GM03348 (cell line): ENCODE data around the gene UGT2B17.
"Not testable (repeated sequence)": the region's sequence is repeated elsewhere in the genome, so short reads cannot be mapped to it uniquely, and the experiment has no call there.

Experiments used
- DNase-seq: peaks from one replicate; pipeline ENCODE4 v3.0.0; 2012; ENCODE audit warnings: low spot score

UGT2B17 gene

GRCh38 chr4:68576272-68577125 is at the start of gene UGT2B17:
Gene UGT2B17, minus strand, starts transcription at chr4:68576322. Its CDS starts 7,838 bp downstream, at chr4:68568484.
- DNase-seq, result no peak

DNA sequence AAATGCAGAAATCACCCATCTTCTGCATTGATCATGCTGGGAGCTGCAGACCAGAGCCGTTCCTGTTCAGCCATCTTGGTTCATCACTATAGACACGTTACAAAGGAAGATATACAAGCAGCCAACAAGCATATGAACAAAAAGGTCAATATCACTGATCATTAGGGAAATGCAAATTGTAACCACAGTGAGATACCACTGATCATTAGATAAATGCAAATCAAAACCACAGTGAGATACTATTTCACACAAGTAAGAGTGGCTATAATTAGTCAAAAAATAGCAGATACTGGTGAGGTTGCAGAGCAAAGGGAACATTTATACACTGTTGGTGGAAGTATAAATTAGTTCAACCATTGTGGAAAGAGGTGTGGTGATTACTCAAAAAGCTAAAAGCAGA is 46.6 kb upstream of the UGT2B17 start:
- DNase-seq, result not testable (repeated sequence)

- no peak for DNase-seq
Observed at GRCh38 chr4:68617003-68617698, 41.0 kb upstream of the UGT2B17 start.

DNA sequence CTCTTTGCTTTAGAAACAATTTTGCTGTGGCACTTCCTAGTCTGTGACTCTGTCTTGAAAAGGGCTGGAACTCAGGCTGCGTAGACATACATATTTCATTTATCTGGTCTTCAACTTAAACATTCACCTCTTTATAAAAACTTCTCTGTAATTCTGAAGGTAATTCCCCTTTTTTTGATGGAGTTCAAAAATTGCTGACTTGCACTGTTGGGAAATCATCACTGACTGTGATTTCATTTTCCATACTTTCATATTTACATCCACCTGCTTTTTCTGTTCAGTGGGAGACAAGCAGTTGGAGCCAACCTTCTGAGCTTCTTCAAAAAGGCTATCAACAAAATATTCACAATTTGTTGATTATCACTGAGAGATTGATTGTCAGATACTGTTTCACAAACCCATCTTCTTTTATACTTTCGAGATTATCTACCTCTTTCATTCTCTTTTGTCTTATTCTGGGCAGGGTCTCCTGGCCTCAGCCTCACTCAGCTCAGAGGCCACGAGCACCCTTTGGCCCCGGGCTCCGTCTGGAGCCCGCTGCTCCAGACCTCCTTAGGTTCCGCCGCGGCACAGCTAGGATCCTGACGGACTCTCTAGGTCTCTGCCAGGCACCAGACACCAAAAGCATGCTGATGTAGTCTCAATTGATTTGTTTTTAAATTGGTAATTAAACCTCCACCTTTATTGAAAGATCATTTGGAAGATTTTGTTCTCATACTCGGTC is 39.7 kb upstream of the UGT2B17 start:
- no peak for DNase-seq

GRCh38 chr4:68613752-68614151 is 37.6 kb upstream of the UGT2B17 start:
- DNase-seq, result no peak

GRCh38 chr4:68606240-68606639 is 30.1 kb upstream of the UGT2B17 start:
- DNase-seq, result no peak

GRCh38 chr4:68599150-68599549 is 23.0 kb upstream of the UGT2B17 start:
- DNase-seq, result no peak

- no peak for DNase-seq
Observed at GRCh38 chr4:68597482-68597881, 21.4 kb upstream of the UGT2B17 start.

- DNase-seq, result no peak
Observed at GRCh38 chr4:68594678-68595077, 18.6 kb upstream of the UGT2B17 start.

DNA sequence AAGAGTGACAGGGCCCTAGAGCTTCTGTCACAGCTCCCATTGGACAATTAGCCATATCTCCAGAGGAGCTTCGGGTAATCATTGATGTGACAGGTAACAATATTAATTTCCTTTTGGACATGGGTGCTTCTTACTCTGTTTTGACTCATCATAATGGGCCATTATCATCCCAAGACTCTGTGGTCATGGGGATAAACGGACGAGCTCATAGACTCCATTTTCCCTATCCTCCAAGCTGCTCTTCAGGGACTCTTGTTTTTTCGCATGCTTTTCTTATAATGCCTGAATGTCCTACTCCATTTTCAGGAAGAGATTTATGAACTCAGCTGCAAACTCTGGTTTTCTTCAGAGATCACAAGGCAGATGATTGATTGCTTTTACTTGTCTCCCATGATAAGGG is 17.0 kb upstream of the UGT2B17 start:
- DNase-seq, result no peak

DNA sequence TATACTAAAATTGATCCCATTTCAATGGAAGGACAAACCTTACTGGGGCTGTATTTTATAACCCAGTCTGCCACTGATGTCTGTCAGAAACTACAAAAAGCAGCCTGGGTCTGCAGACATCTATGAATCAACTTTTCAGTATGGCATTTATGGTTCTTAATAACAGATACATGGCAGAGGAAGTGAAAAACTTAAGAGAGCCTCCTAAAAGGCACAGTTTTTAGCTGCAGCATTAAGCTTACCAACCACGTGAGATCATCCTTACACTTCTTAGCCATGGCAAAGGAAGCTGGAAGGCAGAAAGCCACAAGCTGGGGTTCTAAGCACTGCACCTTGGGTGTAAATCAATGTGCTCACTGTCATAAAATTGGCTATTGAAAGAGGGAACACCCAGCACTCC is 16.6 kb upstream of the UGT2B17 start:
- no peak for DNase-seq

- no peak for DNase-seq
Observed at GRCh38 chr4:68591204-68591603, 15.1 kb upstream of the UGT2B17 start.

DNA sequence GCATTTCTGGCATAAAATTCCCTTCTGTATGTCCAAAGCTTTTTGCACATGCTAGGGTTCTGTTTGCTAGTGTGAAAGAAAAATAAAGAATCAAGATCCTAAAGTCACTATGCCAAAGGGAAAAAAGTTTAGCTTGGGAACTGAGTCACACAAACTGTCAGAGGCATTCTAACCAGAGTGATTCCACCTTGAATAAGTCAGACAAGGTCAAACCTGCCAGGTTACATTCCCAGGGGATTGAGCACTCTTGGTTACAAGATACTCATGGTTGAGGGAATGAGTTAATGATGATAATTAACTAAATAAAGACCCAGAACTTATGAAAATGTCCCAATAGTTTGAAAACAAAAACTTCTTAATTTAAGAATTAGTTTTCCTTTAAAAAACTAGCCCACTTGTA is 13.7 kb upstream of the UGT2B17 start:
- DNase-seq, result no peak

- DNase-seq, result no peak
Observed at GRCh38 chr4:68582339-68582717, 6.2 kb upstream of the UGT2B17 start.

- no peak for DNase-seq
Observed at GRCh38 chr4:68581383-68582338, 5.5 kb upstream of the UGT2B17 start.

DNA sequence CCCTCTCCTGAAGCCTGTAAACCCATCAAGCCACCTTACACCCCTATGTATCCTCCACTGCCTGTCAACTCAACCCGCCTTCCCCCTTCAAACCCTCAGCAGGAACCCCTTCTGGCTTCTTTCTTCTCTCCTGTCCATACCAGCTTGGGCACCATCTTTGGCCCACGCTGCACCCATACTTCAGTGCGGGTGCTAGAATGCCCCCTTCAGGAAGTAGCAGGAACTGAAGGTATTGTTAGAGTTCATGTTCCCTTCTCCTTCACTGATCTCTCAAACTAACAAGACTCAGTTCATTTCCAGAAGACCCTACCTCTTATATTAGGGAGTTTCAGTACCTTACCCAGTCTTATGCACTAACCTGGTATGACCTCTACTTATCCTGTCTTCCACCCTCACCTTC is 1.5 kb upstream of the UGT2B17 start:
- DNase-seq, result no peak

GRCh38 chr4:68575636-68576035 is 486 bp downstream of the UGT2B17 start:
- not testable (repeated sequence) for DNase-seq

DNA sequence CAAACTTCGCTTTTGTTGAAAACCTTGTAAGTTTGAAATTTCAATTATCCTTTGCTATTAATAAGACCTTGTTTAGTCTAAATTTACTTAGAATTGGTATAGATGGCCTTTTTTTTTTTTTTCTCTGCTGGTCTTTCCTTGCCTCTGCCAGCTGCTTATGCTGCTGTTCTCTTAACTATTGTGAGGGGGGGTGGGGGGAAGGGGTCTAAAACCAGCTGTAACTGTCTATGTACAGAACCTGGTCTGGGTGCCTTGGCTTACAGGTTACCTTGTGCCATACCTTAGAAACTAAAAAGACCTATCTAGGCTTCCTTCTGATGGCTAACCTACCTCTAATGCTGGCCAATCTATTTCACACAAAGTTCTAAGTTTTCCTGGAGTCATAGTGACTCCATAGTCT is 1.0 kb downstream of the UGT2B17 start:
- DNase-seq, result no peak

- no peak for DNase-seq
Observed at GRCh38 chr4:68572653-68573170, 3.4 kb downstream of the UGT2B17 start.

GRCh38 chr4:68570122-68570507 is 6.0 kb downstream of the UGT2B17 start:
- DNase-seq, result no peak

DNA sequence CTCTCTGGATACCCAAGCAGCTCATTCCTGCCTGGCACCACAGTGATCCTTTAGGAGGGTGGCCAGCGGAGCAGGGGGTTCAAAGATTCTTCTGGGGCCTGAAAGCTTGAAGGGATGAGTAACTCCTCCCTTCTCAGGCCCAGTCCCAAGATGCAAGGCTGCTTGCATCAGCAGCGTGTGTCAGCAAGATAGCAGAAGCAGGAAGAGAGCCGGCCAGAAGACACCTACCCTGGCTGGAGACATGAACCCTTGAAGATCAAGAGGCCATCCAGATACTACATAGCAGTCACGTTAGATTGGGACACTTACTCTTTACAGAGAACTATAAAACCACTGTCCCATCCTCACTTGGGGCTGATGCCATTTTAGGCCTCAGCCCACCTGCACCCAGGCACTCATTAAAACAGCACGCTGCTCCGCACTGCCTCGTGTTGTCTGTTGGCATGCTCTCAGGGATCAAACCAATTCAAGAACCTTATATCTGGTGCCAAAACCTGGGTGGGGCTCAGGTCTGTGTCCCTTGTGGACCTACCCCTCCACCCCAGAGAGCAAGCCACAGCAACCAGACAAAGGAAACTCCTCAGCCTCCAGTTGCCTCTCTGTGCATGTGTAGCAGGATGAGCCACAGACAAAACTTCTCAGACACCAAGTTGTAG is 6.5 kb downstream of the UGT2B17 start:
- DNase-seq, result no peak
